ENCODE data around the gene SPATA16. TPM values are rescaled to one million over a fixed set of nuclear protein-coding genes. Genes with fewer than 3 reads are reported as not detected.
"Not testable (repeated sequence)": the region's sequence is repeated elsewhere in the genome, so short reads cannot be mapped to it uniquely, and the experiment has no call there.

Gene SPATA16
- total RNA-seq, result not detected

GRCh38 chr3:173140986-173141385 lies at the start of gene SPATA16:
SPATA16 (minus strand) TSS chr3:173141235; CDS start chr3:173117731, 23,504 bp downstream.
- no peaks in the 10 kb centered on the region for H3K4me1 Mint-ChIP-seq
- POLR2A ChIA-PET, result no interaction called here
- H3K27me3 Mint-ChIP-seq, result no peaks in the 10 kb centered on the region
- ATAC-seq (ENCODE audit: low read depth) (no peak), DNase-seq (no peak)
- H3K9me3 Mint-ChIP-seq, result no peaks in the 10 kb centered on the region
- H3K27ac Mint-ChIP-seq, result no peak within 1 kb of the TSS
- no peak within 1 kb of the TSS for H3K4me3 Mint-ChIP-seq
- no peaks in the 10 kb centered on the region for H3K36me3 Mint-ChIP-seq

- H3K27me3 Mint-ChIP-seq; H3K27ac Mint-ChIP-seq; H3K36me3 Mint-ChIP-seq; H3K4me1 Mint-ChIP-seq; POLR2A ChIA-PET; DNase-seq; H3K9me3 Mint-ChIP-seq; ATAC-seq (ENCODE audit: low read depth); H3K4me3 Mint-ChIP-seq: not testable (repeated sequence)
Measured at GRCh38 chr3:173183022-173183421, 42.0 kb upstream of the SPATA16 start.

GRCh38 chr3:173173652-173174051 lies 32.6 kb upstream of the SPATA16 start:
- POLR2A ChIA-PET, result no interaction called here

GRCh38 chr3:173159139-173159538 lies 18.1 kb upstream of the SPATA16 start:
- POLR2A ChIA-PET; DNase-seq; H3K36me3 Mint-ChIP-seq; ATAC-seq (ENCODE audit: low read depth); H3K4me3 Mint-ChIP-seq; H3K27ac Mint-ChIP-seq; H3K9me3 Mint-ChIP-seq; H3K4me1 Mint-ChIP-seq; H3K27me3 Mint-ChIP-seq: not testable (repeated sequence)

More at GRCh38 chr3:173173652-173174051, 32.6 kb upstream of the SPATA16 start:
- Mint-ChIP-seq H3K4me1 (no peaks in the 10 kb centered on the region), H3K36me3 (no peaks in the 10 kb centered on the region), H3K4me3 (no peak overlapping the region), H3K27me3 (no peaks in the 10 kb centered on the region), H3K9me3 (no peaks in the 10 kb centered on the region), H3K27ac (no peak overlapping the region)
- DNase-seq (no peak), ATAC-seq (ENCODE audit: low read depth) (no peak)

- ATAC-seq (ENCODE audit: low read depth); POLR2A ChIA-PET; DNase-seq; H3K4me3 Mint-ChIP-seq; H3K36me3 Mint-ChIP-seq; H3K27ac Mint-ChIP-seq; H3K4me1 Mint-ChIP-seq; H3K9me3 Mint-ChIP-seq; H3K27me3 Mint-ChIP-seq: not testable (repeated sequence)
Measured at GRCh38 chr3:173156533-173156932, 15.5 kb upstream of the SPATA16 start.

- Mint-ChIP-seq H3K36me3 (no peaks in the 10 kb centered on the region), H3K4me3 (no peak overlapping the region), H3K27ac (no peak overlapping the region), H3K9me3 (no peaks in the 10 kb centered on the region), H3K4me1 (no peaks in the 10 kb centered on the region), H3K27me3 (no peaks in the 10 kb centered on the region)
- ATAC-seq (ENCODE audit: low read depth), result no peak
- DNase-seq, result no peak
- POLR2A ChIA-PET, result no interaction called here
Measured at GRCh38 chr3:173153631-173154030, 12.6 kb upstream of the SPATA16 start.

GRCh38 chr3:173139420-173139819 lies 1.6 kb downstream of the SPATA16 start:
- Mint-ChIP-seq H3K36me3 (no peaks in the 10 kb centered on the region), H3K4me3 (no peak overlapping the region), H3K4me1 (no peaks in the 10 kb centered on the region), H3K9me3 (no peaks in the 10 kb centered on the region), H3K27ac (no peak overlapping the region), H3K27me3 (no peaks in the 10 kb centered on the region)
- POLR2A ChIA-PET, result no interaction called here
- no peak for ATAC-seq (ENCODE audit: low read depth)
- no peak for DNase-seq

- DNase-seq (no peak), ATAC-seq (ENCODE audit: low read depth) (no peak)
- POLR2A ChIA-PET, result no interaction called here
- Mint-ChIP-seq H3K27me3 (no peaks in the 10 kb centered on the region), H3K9me3 (no peaks in the 10 kb centered on the region), H3K4me3 (no peak overlapping the region), H3K36me3 (no peaks in the 10 kb centered on the region), H3K4me1 (no peaks in the 10 kb centered on the region), H3K27ac (no peak overlapping the region)
Measured at GRCh38 chr3:173138026-173138425, 3.0 kb downstream of the SPATA16 start.

- ATAC-seq (ENCODE audit: low read depth), result no peak
- Mint-ChIP-seq H3K27me3 (no peaks in the 10 kb centered on the region), H3K27ac (no peak overlapping the region), H3K4me3 (no peak overlapping the region), H3K9me3 (no peaks in the 10 kb centered on the region), H3K36me3 (no peaks in the 10 kb centered on the region), H3K4me1 (no peaks in the 10 kb centered on the region)
- no peak for DNase-seq
- POLR2A ChIA-PET, result no interaction called here
Measured at GRCh38 chr3:173135059-173135458, 6.0 kb downstream of the SPATA16 start.

GRCh38 chr3:173128633-173129032 lies 12.4 kb downstream of the SPATA16 start:
- POLR2A ChIA-PET, result no interaction called here
- no peaks in the 10 kb centered on the region for H3K4me1 Mint-ChIP-seq
- DNase-seq (no peak), ATAC-seq (ENCODE audit: low read depth) (no peak)
- H3K4me3 Mint-ChIP-seq, result no peak overlapping the region
- H3K9me3 Mint-ChIP-seq, result no peaks in the 10 kb centered on the region
- no peaks in the 10 kb centered on the region for H3K27me3 Mint-ChIP-seq
- no peaks in the 10 kb centered on the region for H3K36me3 Mint-ChIP-seq
- no peak overlapping the region for H3K27ac Mint-ChIP-seq

- Mint-ChIP-seq H3K9me3 (no peaks in the 10 kb centered on the region), H3K4me1 (no peaks in the 10 kb centered on the region), H3K27me3 (peaks cover 2% of the 10 kb centered on the region), H3K36me3 (no peaks in the 10 kb centered on the region), H3K27ac (no peak overlapping the region), H3K4me3 (no peak overlapping the region)
- POLR2A ChIA-PET, result no interaction called here
- DNase-seq (no peak), ATAC-seq (ENCODE audit: low read depth) (no peak)
Measured at GRCh38 chr3:173111321-173111720, 29.7 kb downstream of the SPATA16 start.

- Mint-ChIP-seq H3K9me3 (no peaks in the 10 kb centered on the region), H3K36me3 (no peaks in the 10 kb centered on the region), H3K27ac (no peak overlapping the region), H3K4me1 (no peaks in the 10 kb centered on the region), H3K4me3 (no peak overlapping the region), H3K27me3 (peaks cover 2% of the 10 kb centered on the region)
- POLR2A ChIA-PET, result no interaction called here
- DNase-seq, result no peak
- ATAC-seq (ENCODE audit: low read depth), result no peak
Measured at GRCh38 chr3:173109143-173109542, 31.9 kb downstream of the SPATA16 start.

- Mint-ChIP-seq H3K4me3 (no peak overlapping the region), H3K9me3 (no peaks in the 10 kb centered on the region), H3K27ac (no peak overlapping the region), H3K36me3 (no peaks in the 10 kb centered on the region), H3K27me3 (no peaks in the 10 kb centered on the region), H3K4me1 (no peaks in the 10 kb centered on the region)
- DNase-seq (no peak), ATAC-seq (ENCODE audit: low read depth) (no peak)
- POLR2A ChIA-PET, result no interaction called here
Measured at GRCh38 chr3:173103469-173103868, 37.6 kb downstream of the SPATA16 start.

- H3K9me3 Mint-ChIP-seq, result no peaks in the 10 kb centered on the region
- no peaks in the 10 kb centered on the region for H3K4me1 Mint-ChIP-seq
- POLR2A ChIA-PET, result no interaction called here
- DNase-seq (no peak), ATAC-seq (ENCODE audit: low read depth) (no peak)
- H3K36me3 Mint-ChIP-seq, result no peaks in the 10 kb centered on the region
- no peaks in the 10 kb centered on the region for H3K27me3 Mint-ChIP-seq
- H3K27ac Mint-ChIP-seq, result no peak overlapping the region
- no peak overlapping the region for H3K4me3 Mint-ChIP-seq
Measured at GRCh38 chr3:173098959-173099358, 42.1 kb downstream of the SPATA16 start.

Measured in activated naive CD8-positive, alpha-beta T cell treated with anti-CD3 and anti-CD28 coated beads, Interleukin-2, amount 10 ng/mL, durations not matched to agents 7 days and 5 days (primary cell).